ENCODE measurements around the gene MEGF6.

Gene MEGF6

GRCh38 chr1:3540876-3541275 is 70.4 kb downstream of the MEGF6 start:
- peak; percentile 78 for DNase-seq (ENCODE audit: low spot score)

DNA sequence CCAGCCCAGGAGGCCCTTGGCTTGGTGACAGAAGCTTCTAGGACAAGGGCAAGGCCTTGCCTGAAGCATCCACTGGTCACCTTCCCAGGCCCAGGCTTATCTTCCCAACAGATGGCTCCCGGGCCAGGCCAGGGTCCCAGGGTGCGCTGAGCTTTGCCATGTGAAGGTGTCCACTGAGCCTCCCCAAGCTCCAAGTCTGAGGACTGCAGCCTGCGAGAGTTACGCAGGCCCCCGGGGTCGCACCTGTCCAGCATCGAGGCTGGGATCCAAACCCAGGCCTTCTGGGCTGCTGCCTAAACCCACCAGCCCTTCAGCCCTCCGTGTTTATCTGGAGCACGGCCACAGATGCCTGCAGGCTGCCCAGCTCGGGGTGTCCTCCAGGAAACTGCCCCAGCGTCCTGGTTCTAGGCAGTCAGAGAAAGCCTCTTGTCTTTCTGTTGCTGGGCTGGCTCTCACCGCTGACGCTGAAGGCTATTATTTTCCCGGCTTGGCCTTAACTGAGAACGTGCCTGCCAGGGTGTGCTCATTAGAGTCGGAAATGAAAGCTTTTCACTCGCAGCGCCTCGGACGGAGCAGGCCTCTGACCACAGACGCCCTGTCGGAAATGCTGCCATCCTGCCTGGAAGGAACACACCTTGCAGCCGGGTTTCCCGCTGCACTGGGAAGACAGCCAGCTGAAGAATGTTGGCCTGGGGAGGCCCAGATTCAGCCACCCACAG is 71.4 kb downstream of the MEGF6 start:
- no peak for DNase-seq (ENCODE audit: low spot score)

GRCh38 chr1:3537359-3537758 is 73.9 kb downstream of the MEGF6 start:
- no peak for DNase-seq (ENCODE audit: low spot score)

DNA sequence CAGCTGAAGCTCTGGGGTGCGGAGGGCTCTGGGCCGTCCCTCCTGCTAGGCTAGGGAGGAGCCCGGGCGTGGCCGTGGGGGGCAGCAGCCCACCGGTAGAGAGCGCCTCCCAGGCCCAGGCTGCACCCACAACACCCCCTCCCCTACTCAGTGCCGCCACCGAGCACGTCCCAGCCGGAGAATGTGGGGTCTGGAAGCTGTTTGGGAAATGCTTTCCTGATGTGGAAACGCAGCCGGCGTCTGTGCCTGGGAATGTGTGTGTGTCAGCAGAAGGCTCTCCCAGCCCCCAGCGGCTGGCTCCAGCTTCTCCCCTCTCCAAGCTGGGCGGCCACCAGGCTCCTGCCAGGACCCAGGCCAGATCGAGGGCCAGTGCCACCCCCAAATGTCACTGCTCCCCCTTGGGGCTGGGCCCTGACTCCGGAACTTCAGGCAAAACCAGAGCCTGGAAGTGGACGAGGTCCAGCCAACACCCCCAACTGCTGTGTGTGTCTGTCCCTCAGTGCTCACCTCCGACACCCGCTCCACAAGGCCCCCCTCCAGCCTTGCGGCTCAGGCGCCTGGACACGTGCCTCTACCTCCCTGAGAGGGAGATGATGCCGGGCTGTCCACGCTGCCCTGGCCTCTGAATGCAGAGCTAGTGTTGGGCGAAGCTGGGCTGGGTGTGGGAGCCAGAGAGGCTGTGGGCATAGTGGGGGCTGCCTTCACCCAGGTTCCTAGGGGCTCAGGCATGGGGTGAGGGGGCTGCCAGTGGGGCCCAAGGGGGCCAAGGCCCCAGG is 74.7 kb downstream of the MEGF6 start:
- DNase-seq (ENCODE audit: low spot score): no peak

DNA sequence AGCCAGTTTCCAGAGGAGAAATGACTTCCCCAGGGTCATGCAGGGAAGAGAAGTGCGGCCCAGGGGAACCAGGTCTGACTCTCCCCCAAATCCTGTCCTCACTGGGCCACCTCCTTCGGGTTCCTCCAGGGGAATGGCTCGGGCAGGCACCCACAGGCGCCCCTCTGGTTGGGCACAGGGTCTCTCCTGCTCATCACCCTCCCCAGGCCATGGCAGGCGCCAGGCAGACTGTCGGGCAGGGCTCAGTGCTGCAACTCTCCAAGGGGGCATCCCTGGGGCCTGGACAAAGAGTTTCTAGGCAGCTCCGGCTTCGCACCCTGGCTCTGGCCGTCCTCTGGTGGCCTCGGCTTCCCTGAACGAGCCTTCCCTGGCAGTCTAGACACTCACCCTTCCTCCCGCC is 75.6 kb downstream of the MEGF6 start:
- no peak for DNase-seq (ENCODE audit: low spot score)

DNA sequence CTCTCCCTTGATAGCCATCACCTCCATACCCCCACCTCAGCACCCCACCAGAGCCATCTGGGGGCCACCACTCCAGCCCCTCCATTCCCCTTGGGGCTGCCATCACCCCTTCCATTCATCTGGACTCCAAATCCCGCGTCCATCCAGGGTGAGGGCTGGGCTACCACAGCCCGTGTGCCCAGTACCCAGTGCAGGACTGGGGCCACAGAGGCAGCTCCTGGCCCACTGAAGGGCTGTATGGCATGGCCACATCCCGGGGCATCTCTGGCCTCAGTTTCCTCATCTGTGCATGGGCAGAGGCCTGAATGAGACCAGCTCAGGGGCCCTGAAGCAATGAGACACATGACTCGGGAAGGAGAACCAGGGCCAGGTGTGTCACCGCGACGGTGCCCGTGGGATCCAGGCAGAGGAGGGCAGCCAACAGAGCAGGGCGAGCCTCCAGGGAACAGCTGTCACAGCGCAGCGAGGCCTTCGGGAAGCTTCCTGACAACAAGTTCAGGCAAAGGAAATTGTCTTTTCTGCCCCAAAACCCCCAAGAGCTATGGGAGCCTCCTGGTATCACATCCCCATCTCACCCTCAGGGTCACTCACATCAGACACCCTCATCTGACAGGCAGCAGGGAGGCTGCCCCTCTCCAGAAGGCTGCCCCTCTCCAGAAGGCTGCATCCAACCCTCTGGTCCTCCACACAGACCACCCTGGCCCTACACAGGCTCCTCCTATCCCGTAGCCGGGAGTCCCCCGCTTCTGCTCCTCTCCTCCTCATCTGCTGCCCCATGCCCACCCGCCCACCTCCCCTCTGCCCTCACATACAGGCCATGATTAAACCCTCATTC is 76.3 kb downstream of the MEGF6 start:
- DNase-seq (ENCODE audit: low spot score): no peak

DNA sequence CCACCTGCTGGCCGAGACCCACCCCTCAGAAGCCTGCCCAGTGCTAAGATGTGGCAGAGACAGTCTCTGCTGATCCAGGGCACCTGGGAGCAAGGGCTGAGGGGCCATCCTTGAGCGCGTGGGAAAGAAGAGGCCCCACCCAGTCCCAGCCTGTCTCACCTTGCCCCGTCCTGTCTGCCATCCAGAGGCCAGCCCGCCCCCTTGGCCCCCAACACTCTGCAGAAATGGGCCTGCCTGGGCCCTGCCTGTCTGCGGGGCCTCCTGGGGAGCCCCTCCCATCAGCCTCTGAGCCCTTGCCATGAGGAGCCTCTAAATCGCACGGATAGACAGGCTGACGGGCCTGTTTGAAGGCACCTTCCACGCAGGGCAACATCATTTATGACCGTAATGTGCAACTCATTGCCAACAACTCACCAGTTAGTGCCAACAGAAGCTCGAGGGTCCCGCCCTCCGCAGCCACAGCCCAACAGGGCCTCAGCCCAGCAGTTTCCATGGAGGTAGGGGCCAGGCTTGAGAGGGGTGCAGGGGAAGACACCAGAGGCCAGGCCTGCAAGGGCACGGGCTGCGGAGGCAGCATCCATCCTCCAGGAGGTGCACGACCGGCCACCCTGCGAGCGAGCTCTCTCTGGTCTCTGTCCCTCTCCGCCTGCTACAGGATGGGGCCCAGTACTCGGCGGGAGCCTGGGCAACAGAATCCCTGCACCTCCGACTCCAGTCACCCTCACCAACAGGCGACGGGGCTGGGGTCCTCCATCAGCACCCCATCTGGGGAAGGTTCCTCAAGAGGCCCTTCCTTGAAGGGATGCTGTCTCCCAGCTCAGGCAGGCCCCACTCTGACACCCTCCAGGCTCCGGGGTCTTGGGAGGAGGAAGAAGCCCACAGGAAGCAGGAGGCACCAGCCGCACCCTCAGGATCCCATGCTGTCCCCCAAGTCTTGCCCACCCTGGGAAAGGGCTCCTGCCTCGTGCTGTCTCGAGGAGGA is 78.0 kb downstream of the MEGF6 start:
- no peak for DNase-seq (ENCODE audit: low spot score)

DNA sequence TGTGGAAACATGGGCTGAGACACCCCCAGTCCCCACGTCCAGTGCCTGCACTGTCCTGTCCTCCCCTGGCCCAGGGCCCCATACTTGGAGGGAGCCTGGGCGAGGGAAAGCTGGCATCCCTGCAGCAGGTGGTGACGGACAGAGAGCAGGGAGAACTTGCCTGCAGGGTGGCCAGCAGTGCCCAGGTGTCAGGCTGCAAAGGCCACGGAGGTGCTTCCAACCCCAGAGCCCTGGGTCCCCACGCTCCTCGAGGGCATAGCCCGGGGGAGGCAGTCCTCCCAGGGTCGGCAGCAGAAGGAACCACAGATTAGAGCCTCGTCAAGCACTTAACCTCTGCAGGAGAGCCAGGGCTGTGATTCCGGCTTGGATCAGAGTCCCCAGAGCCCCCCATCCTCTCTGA is 79.4 kb downstream of the MEGF6 start:
- DNase-seq (ENCODE audit: low spot score): no peak

- peak; percentile 85 for DNase-seq (ENCODE audit: low spot score)
Observed at GRCh38 chr1:3530926-3531818, 80.1 kb downstream of the MEGF6 start.

- peak; percentile 79 for DNase-seq (ENCODE audit: low spot score)
Observed at GRCh38 chr1:3530086-3530925, 81.0 kb downstream of the MEGF6 start.

DNA sequence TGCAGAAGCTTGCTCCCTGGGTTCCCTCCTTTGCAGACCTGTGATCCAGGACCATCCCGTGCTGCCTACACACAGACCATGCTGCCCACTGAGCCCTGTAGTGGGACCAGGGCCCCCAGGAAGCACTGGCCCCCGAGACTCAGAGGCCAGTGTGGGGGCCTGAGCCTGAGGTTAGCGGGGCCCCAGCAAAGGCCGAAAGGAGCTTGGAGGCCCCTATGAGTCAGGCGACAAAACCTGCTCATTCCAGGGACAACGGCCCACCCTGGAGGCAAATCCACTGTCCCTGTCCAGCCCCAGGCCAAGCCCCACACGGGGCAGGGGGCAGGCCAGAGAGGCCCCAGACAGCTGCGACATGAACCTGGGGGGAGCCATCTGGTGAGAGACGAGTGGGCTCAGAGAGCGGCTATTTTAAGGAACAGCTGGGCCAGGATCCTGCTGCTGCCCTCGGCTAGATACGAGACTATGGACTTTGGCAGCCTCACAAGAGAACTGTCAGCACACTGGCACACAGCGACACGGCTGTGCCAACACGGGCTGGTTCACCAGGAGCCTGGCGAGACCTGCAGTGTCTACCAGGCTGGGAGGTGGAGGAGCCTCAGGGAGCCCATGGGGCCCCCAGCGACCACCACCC is 82.1 kb downstream of the MEGF6 start:
- DNase-seq (ENCODE audit: low spot score): no peak

DNA sequence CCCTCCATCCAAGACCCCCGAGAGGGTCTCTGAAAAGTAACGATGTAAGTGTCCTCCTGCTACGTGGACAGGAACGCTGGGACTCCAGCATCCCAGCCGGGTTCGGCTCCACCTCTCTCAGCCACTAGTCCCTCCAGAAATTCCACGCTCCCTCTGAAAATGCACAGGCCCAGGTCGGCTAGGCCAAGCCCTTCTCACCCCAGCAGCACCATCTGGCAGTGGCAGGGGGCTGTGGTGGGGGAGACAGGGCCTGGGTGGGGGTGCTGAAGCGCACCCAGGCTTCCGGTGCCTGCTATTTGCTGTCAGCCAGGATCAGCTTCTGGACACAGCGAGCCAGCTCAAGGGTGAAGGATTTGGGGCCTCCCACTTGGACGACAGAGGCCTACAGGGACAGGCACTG is 83.5 kb downstream of the MEGF6 start:
- no peak for DNase-seq (ENCODE audit: low spot score)

GRCh38 chr1:3525551-3526482 is 85.5 kb downstream of the MEGF6 start:
- DNase-seq (ENCODE audit: low spot score): no peak

GRCh38 chr1:3524556-3525203 is 86.6 kb downstream of the MEGF6 start:
- DNase-seq (ENCODE audit: low spot score): no peak

GRCh38 chr1:3523980-3524379 is 87.3 kb downstream of the MEGF6 start:
- no peak for DNase-seq (ENCODE audit: low spot score)

- no peak for DNase-seq (ENCODE audit: low spot score)
Observed at GRCh38 chr1:3522564-3523265, 88.6 kb downstream of the MEGF6 start.

- no peak for DNase-seq (ENCODE audit: low spot score)
Observed at GRCh38 chr1:3522112-3522511, 89.2 kb downstream of the MEGF6 start.
